Large intestine (tissue), 3 donors: ENCODE data around the gene ANKRD40. TPM values are rescaled to one million over a fixed set of nuclear protein-coding genes. Genes with fewer than 3 reads are reported as not detected.

ENCODE experiments used
- DNase-seq, 2 donors: peaks; one replicate each; pipeline versions ENCODE4 v3.0.0 to v3.0.0-alpha.2; 2013
- H3K27ac ChIP-seq: one replicate; pipeline ENCODE4 v1.5.1; 2013; ENCODE audit warnings: low read length
- H3K27me3 ChIP-seq: 2 replicates; pipeline ENCODE4 v1.6.1; 2013; ENCODE audit warnings: low read length; ENCODE audit not compliant: control insufficient read depth, insufficient read depth
- H3K36me3 ChIP-seq: 2 replicates; pipeline ENCODE4 v1.6.1; 2013; ENCODE audit warnings: low read length; ENCODE audit not compliant: control insufficient read depth, insufficient read depth
- H3K4me1 ChIP-seq: one replicate; pipeline ENCODE4 v1.6.1; 2013; ENCODE audit warnings: low read length; ENCODE audit not compliant: control insufficient read depth, insufficient read depth
- H3K4me3 ChIP-seq: one replicate; pipeline ENCODE4 v1.5.1; 2013; ENCODE audit warnings: low read length
- H3K9me3 ChIP-seq: one replicate; pipeline ENCODE4 v1.6.1; 2013; ENCODE audit warnings: mild to moderate bottlenecking, low read depth, low read length, moderate library complexity; ENCODE audit not compliant: control insufficient read depth
- WGBS: methylation state at CpG from one replicate; pipeline ENCODE4 v1.1.5; 2013; ENCODE audit warnings: low lambda C conversion rate; ENCODE audit not compliant: insufficient coverage; 5-methylcytosine and 5-hydroxymethylcytosine counted together
- polyA plus RNA-seq: library from polyadenylated mRNA; unstranded; fragments of 120-200 nt; gene quantifications from one replicate; pipeline ENCODE4 v1.2.1, GENCODE V29; 2013

Gene ANKRD40
- polyA plus RNA-seq, 1 donor, result 25.7 TPM

DNA sequence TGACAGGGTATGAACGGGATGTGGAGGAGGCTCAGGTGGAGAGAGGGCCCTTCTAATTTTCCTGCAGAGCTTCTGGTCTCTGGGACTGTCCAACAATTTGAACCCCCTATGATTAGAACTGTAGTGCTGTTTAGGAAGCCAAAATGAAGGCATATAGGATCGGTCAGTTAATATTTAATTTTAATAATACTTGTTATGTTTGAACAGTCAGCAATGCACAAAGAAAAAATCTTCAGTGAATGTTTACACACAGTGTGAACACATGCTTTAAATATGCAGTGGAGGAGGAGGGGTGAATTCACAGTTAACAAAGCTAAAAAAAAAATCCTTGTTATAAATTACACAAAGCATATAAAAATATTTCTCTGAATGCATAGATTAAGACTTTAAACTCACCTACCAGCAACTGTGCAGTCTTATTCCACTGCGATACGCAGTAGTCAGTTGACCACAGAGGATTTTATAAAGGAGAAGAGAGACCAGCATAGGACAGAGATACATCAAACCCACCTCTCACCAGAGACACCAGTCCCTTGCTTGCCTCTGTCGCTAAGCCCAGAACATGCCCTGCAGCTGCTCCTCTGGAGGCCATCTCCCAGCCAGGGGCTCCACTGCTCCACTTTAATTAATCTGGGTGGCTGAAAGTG lies 14.6 kb downstream of the ANKRD40 start:
- Histone ChIP-seq H3K27ac (peak overlapping the region; percentile 92), H3K9me3 (no peaks in the 10 kb centered on the region), H3K36me3 (peaks cover 29% of the 10 kb centered on the region), H3K4me3 (no peak overlapping the region), H3K4me1 (peaks cover 70% of the 10 kb centered on the region), H3K27me3 (no peaks in the 10 kb centered on the region)
- DNase-seq, result peak; percentile 54 to 81
- WGBS, result no CpG with 5 or more reads among the region's 5 CpGs

- no peaks in the 10 kb centered on the region for H3K27me3 ChIP-seq
- peak overlapping the region; percentile 92 for H3K27ac ChIP-seq
- WGBS, result no CpG with 5 or more reads among the region's 6 CpGs
- no peaks in the 10 kb centered on the region for H3K9me3 ChIP-seq
- peak; percentile 72 to 89 for DNase-seq
- peaks cover 23% of the 10 kb centered on the region for H3K36me3 ChIP-seq
- no peak overlapping the region for H3K4me3 ChIP-seq
- peaks cover 74% of the 10 kb centered on the region for H3K4me1 ChIP-seq
These were observed 15.2 kb downstream of the ANKRD40 start for GRCh38 chr17:50692448-50693035.

DNA sequence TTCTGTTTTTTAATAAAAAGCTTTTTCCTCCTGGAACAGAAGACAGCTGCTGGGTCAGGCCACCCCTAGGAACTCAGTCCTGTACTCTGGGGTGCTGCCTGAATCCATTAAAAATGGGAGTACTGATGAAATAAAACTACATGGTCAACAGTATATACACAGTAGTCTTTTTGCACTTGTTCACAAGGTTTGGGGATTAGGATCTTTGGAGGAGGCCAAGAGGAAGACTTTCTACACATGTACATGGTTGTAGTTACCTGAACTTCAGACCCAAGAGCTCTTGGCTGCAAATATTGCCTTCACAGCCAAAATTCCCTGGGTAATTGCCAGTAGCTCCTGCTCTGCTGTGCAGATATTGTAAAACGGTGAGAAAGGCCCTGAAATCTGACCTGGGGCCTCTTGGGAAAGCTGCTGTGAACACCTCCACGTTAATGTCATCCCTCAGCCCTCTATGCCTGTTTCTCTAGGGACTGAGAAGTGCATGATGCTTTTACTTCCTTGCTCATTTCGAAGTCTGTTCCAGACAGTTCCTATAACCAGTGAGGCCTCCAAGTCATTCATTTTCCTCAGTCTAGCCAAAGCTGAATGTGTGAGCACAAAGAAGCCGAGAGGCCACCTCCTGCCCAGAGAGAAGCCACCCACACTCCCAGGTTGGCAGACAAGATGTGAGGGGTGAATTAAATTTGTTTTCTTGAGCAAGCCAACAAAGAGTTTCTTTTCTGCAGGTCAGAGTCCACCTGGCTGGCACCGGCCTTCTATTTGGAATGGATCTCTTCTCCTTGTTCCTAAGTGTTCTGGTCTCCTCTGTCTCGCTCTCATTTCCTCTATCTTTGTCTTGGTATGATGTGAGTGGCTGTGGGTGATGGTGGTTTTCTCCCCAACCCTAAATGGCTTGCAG lies 15.9 kb downstream of the ANKRD40 start:
- peaks cover 16% of the 10 kb centered on the region for H3K36me3 ChIP-seq
- WGBS, result no CpG with 5 or more reads among the region's 6 CpGs
- H3K4me1 ChIP-seq, result peaks cover 82% of the 10 kb centered on the region
- H3K27me3 ChIP-seq, result no peaks in the 10 kb centered on the region
- H3K4me3 ChIP-seq, result no peak overlapping the region
- H3K9me3 ChIP-seq, result no peaks in the 10 kb centered on the region
- peak overlapping the region; percentile 92 for H3K27ac ChIP-seq
- peak; percentile 50 to 81 for DNase-seq

DNA sequence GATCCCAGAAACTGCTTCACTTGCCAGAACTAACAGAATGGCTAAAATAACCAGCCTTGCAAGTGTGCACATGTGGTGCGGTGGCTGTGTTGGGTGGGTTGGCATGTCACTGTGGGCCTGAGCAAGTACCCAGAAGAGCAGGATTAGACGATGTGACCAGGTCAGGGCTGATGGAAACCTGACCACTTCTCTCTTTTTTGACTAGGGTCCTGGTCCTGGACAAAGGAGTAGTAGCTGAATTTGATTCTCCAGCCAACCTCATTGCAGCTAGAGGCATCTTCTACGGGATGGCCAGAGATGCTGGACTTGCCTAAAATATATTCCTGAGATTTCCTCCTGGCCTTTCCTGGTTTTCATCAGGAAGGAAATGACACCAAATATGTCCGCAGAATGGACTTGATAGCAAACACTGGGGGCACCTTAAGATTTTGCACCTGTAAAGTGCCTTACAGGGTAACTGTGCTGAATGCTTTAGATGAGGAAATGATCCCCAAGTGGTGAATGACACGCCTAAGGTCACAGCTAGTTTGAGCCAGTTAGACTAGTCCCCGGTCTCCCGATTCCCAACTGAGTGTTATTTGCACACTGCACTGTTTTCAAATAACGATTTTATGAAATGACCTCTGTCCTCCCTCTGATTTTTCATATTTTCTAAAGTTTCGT lies 16.7 kb downstream of the ANKRD40 start:
- 0% methylated on average over 2 of the region's 9 CpGs for WGBS
- H3K27me3 ChIP-seq, result no peaks in the 10 kb centered on the region
- H3K4me1 ChIP-seq, result peaks cover 88% of the 10 kb centered on the region
- H3K36me3 ChIP-seq, result peaks cover 8% of the 10 kb centered on the region
- H3K27ac ChIP-seq, result peak overlapping the region; percentile 92
- H3K9me3 ChIP-seq, result no peaks in the 10 kb centered on the region
- H3K4me3 ChIP-seq, result no peak overlapping the region
- no peak for DNase-seq

DNA sequence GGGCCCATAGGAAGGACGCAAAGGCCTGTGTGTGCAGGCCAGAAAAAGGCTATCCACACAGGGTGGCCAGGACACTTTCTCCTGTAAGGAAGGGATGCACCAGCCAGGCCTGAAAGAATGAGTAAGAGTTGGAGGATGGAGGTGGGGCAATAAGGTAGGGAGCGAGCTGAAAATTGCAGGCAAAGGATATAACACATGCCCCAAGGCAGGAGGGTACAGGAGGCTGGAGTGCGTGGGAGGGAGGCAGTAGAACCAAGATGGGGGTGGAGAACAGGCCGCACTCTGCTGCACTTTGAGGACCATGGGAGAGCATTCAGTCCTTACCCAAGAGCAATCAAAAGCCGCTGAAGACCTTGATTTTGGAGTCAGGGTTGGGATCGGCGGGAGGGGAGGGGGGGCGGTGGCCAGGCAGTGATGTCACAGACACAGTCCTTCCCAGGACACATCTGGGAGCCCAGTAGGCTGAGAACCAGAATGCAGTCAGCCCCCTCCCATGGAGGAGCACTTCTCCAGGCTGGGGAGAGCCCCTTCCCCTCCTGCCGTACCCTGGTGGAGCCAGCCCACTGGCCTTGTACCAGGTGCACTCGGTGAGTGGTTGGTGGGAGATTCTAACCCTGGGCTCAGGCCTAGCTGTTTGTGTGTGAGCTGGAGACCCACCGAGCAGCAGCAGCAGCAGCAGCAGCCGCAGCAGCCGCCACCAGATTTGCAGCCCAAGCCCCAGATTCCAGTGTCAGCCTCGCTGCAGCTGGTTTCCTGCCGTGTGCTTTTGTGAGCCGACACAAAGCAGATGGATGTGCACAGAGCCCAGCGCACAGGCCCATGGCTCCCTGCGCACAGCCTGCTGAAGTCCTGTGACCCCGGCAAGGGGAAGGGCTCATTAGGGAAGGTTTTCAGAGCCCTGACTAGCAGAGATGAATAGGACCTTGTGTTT lies 17.5 kb downstream of the ANKRD40 start:
- H3K4me1 ChIP-seq, result peaks cover 91% of the 10 kb centered on the region

GRCh38 chr17:50689251-50689650 lies 18.5 kb downstream of the ANKRD40 start:
- peak; percentile 51 to 64 for DNase-seq
- Histone ChIP-seq H3K4me1 (peaks cover 91% of the 10 kb centered on the region), H3K27me3 (no peaks in the 10 kb centered on the region), H3K4me3 (no peak overlapping the region), H3K9me3 (no peaks in the 10 kb centered on the region), H3K36me3 (no peaks in the 10 kb centered on the region), H3K27ac (peak overlapping the region; percentile 92)
- no CpG with 5 or more reads among the region's 4 CpGs for WGBS

More for the DNA sequence above, 17.5 kb downstream of the ANKRD40 start:
- H3K9me3 ChIP-seq, result no peaks in the 10 kb centered on the region
- peak in 1 of 2 donors; percentile 28 for DNase-seq
- 83% methylated on average over 2 of the region's 19 CpGs for WGBS
- no peaks in the 10 kb centered on the region for H3K36me3 ChIP-seq
- no peak overlapping the region for H3K4me3 ChIP-seq
- peak overlapping the region; percentile 92 for H3K27ac ChIP-seq
- no peaks in the 10 kb centered on the region for H3K27me3 ChIP-seq

DNA sequence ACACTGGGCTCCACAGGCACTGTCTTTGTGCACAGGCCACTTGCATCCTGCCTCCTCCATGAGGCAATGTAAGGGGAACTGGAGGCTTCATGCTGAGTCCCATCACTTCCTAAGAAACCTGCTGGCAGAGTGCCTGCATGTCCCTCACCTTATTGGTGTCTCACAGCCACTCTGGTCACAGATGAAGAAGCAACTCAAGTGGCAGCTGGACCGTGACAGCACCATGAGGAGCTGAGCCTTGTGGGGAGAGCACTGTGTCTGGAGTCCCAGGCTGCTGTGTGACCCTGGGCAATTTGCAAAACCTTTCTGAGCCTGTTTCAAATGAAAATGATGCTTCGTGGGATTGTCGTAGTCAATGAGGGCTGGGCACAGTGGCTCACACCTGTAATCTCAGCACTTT lies 19.5 kb downstream of the ANKRD40 start:
- Histone ChIP-seq H3K36me3 (no peaks in the 10 kb centered on the region), H3K27ac (peak overlapping the region; percentile 94), H3K4me3 (no peak overlapping the region), H3K9me3 (no peaks in the 10 kb centered on the region), H3K4me1 (peaks cover 89% of the 10 kb centered on the region), H3K27me3 (no peaks in the 10 kb centered on the region)
- WGBS, result no CpG with 5 or more reads among the region's 3 CpGs
- DNase-seq, result no peak

DNA sequence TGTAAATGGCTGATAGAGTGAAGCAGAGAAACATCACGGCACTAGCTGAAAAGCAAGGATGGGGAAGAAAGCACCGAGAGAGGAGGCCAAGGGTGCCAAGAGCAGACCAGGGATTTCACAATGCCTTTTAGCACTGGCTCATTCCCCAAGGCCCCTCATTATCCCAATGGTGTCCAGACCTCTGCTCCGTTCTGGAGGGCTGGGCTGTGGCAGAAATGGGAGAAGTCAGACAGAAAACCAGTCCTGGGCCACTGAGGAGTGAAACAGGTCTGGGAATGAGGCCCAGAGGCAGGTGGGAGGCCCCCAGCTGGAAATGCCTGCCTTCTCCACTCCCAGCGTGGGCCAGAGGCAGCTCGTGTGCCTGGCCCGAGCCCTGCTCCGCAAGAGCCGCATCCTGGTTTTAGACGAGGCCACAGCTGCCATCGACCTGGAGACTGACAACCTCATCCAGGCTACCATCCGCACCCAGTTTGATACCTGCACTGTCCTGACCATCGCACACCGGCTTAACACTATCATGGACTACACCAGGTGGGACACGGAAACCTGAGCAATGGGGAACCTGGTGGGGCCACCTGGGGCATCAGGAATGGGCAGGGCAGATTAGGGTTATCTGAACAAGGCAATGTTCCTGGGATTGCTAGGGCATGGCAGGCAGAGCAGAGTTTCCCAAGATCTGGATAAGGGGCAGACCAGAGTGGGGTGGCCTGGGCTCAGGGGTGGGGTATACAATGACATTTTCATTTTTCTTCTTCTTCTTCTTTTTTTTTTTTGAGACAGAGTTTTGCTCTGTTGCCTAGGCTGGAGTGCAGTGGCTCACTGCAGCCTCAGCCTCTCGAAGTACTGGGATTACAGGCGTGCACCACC lies 20.3 kb downstream of the ANKRD40 start:
- Histone ChIP-seq H3K9me3 (no peaks in the 10 kb centered on the region), H3K4me1 (peaks cover 82% of the 10 kb centered on the region), H3K27ac (peak overlapping the region; percentile 94), H3K36me3 (no peaks in the 10 kb centered on the region), H3K27me3 (no peaks in the 10 kb centered on the region), H3K4me3 (no peak overlapping the region)
- WGBS, result no CpG with 5 or more reads among the region's 16 CpGs
- peak; percentile 63 to 80 for DNase-seq
